Measurements from ENCODE around the gene NRF1. TPM values are rescaled to one million over a fixed set of nuclear protein-coding genes. Genes with fewer than 3 reads are reported as not detected.

The NRF1 gene
- total and polyA plus RNA-seq, 2 of the 8 experiments (the other 6 are each of a cell fraction or from before 2014, with no cell fraction given) = 18.2 to 21.4 TPM

GRCh38 chr7:129777195-129777844 is 165.8 kb downstream of the NRF1 start:
- peak; percentile 28 for FAIRE-seq
- H4K91ac ChIP-seq (replicated peaks; ENCODE audit: insufficient read length, low read length) = peak overlapping the region; percentile 5
- peak; percentile 8 for TF ChIP-seq KDM4A (IDR thresholded peaks at IDR 0.05; ENCODE audit: low read depth, low read length, severe bottlenecking)
- no peak for TF ChIP-seq KDM5A (IDR thresholded peaks at IDR 0.05; ENCODE audit: low read length)
- no peak for TF ChIP-seq CTCF (IDR thresholded peaks at IDR 0.05; ENCODE audit: control extremely low read depth in 1 of 3, insufficient read depth in 1 of 3, low read depth in 1 of 3, low read length in 3 of 3)
- no peak for TF ChIP-seq EGR1 (IDR thresholded peaks at IDR 0.05; ENCODE audit: borderline replicate concordance, low read depth, low read length)
- TF ChIP-seq TAF1 (IDR thresholded peaks at IDR 0.05; ENCODE audit: low read depth, low read length) = no peak
- TF ChIP-seq HDAC6 (IDR thresholded peaks at IDR 0.05; ENCODE audit: low read depth, low read length) = no peak
- peak in 1 of 2 experiments; percentile 15; a peak in 1 of 3 replicates for TF ChIP-seq EP300 (IDR thresholded peaks at IDR 0.05; ENCODE audit: borderline replicate concordance in 1 of 2, low read depth in 2 of 2, low read length in 2 of 2)
- no peak for TF ChIP-seq YY1 (IDR thresholded peaks at IDR 0.05; ENCODE audit: low read depth, low read length)
- no peak for TF ChIP-seq RXRA (IDR thresholded peaks at IDR 0.05; ENCODE audit: insufficient read depth, low read depth, low read length)

More at GRCh38 chr7:129777195-129777844, 165.8 kb downstream of the NRF1 start:
- Histone ChIP-seq H2BK120ac (replicated peaks; ENCODE audit: low read depth, low read length) (no peak overlapping the region), H3K56ac (replicated peaks; ENCODE audit: insufficient read length, low read depth, low read length) (no peak overlapping the region), H2AK5ac (ENCODE audit: low read depth, low read length) (peak overlapping the region; percentile 82; the same call in 1 of the 2 replicates), H4K20me1 (replicated peaks in 1 of 2; ENCODE audit: control insufficient read depth in 1 of 2, insufficient read depth in 2 of 2, low read length in 2 of 2) (peaks cover 14 to 20% of the 10 kb centered on the region in 2 experiments), H2AFZ (ENCODE audit: low read length) (no peak overlapping the region), H3K14ac (ENCODE audit: insufficient read length) (no peak overlapping the region), H4K5ac (ENCODE audit: insufficient read length, low read depth, low read length) (no peak overlapping the region), H2BK12ac (ENCODE audit: low read depth, low read length) (peak overlapping the region; percentile 64), H2BK20ac (ENCODE audit: low read length) (peak overlapping the region; percentile 80), H3K9me3 (ENCODE audit: insufficient read depth in 2 of 2, low read depth in 1 of 2, low read length in 1 of 2) (no peaks in the 10 kb centered on the region), H3K79me2 (ENCODE audit: control insufficient read depth in 1 of 2, insufficient read depth in 2 of 2, low read length in 2 of 2) (peaks cover 2 to 22% of the 10 kb centered on the region in 2 experiments; a peak in 2 of 4 replicates), H3K9ac (replicated peaks in 1 of 4; ENCODE audit: extremely low read depth in 1 of 4, low read depth in 3 of 4, low read length in 3 of 4) (peak overlapping the region in 1 of 4 experiments; percentile 39; a peak in 1 of 7 replicates), H3K4ac (replicated peaks; ENCODE audit: insufficient read length, low read depth, low read length) (no peak overlapping the region), H3K18ac (ENCODE audit: extremely low read depth, low read length) (peak overlapping the region; percentile 55), H3K79me1 (ENCODE audit: low read depth, low read length) (peaks cover 12% of the 10 kb centered on the region; the same call in 1 of the 2 replicates), H2BK5ac (ENCODE audit: low read depth, low read length) (peak overlapping the region; percentile 96; the same call in 1 of the 2 replicates), H3K4me2 (ENCODE audit: insufficient read depth in 1 of 2, low read depth in 2 of 2, low read length in 2 of 2) (peak overlapping the region; percentile 82 to 99), H2BK15ac (ENCODE audit: low read length) (no peak overlapping the region; the same call in 1 of the 2 replicates), H3K27me3 (replicated peaks in 1 of 4; ENCODE audit: control insufficient read depth in 3 of 4, extremely low read depth in 1 of 4, insufficient read depth in 3 of 4, low read length in 3 of 4) (peaks cover 27 to 59% (median 55%) of the 10 kb centered on the region in 4 experiments), H3K36me3 (ENCODE audit: control insufficient read depth in 2 of 4, insufficient read depth in 4 of 4, low read length in 3 of 4) (peaks cover 0 to 5% (median 0%) of the 10 kb centered on the region in 4 experiments; a peak in 2 of 8 replicates), H3K27ac (ENCODE audit: low read depth, low read length) (no peak overlapping the region), H3K4me1 (replicated peaks in 1 of 4; ENCODE audit: control insufficient read depth in 3 of 4, insufficient read depth in 4 of 4, low read length in 3 of 4) (peaks cover 13 to 67% (median 56%) of the 10 kb centered on the region in 4 experiments), H3K23ac (ENCODE audit: insufficient read length) (no peak overlapping the region), H4K8ac (ENCODE audit: extremely low read depth, insufficient read depth, low read length) (no peak overlapping the region), H3K4me3 (ENCODE audit: extremely low read depth in 1 of 4, insufficient read depth in 2 of 4, low read depth in 3 of 4, low read length in 4 of 4) (peak overlapping the region; percentile 30 to 76 (median 58); a peak in 6 of 8 replicates), H3K23me2 (ENCODE audit: low read depth, low read length) (peaks cover 26% of the 10 kb centered on the region)
- DNase-seq (ENCODE audit: low read depth in 1 of 2, low spot score in 2 of 2) = peak in 1 of 2 experiments; percentile 67
- 5% methylated on average over 19 of the region's 19 CpGs; no CpG with 5 or more reads in 1 of the 2 experiments for WGBS, 2 experiments (ENCODE audit: extremely low coverage in 1 of 2, insufficient coverage in 1 of 2, insufficient read length in 1 of 2, insufficient replicate concordance in 2 of 2, low coverage in 1 of 2, low lambda C conversion rate in 2 of 2, missing lambda C conversion rate in 1 of 2)
- ChIA-PET POLR2A (ENCODE audit: partially characterized antibody) (interaction anchor here (1.0 to 5.9 kb wide), 13 partner anchors 9 to 165 kb away, joined by 3 to 36 read pairs (median 4); no protein-coding TSS in a partner anchor), CTCF (ENCODE audit: partially characterized antibody) (interaction anchor here (0.6 to 8.1 kb wide), 5 partner anchors 9 to 165 kb away, joined by 3 to 45 read pairs (median 4); no protein-coding TSS in a partner anchor)
